Measurements from ENCODE around the gene CST3. TPM values are rescaled to one million over a fixed set of nuclear protein-coding genes. Genes with fewer than 3 reads are reported as not detected.
A peak's percentile ranks its signal among the peaks of the same experiment; 100 is the strongest.

CST3 gene
- total RNA-seq, 2 experiments from 2014 or later, result 21.8 to 24.2 TPM

DNA sequence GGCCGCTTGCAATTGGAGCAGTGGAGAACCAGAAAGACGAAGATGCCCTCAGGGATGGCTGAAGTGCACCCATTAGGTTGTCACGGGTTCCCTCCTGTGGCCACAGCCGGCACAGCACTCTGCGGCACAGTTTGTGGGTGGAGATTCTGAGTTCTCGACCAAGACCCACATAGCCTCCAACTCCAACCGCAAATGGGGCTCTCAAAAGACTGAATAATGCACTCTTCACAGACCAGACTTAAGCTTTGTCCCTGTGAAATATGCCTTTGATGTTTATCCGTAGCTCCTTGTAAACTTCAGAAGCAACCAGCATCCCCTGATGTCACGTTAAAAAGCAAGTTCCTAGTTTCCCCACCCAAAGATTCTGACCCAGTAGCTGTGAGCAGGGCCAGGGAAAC lies 31.1 kb downstream of the CST3 start:
- H3K4me1 ChIP-seq (ENCODE audit: insufficient read depth, low read length), result peaks cover 2% of the 10 kb centered on the region
- ChIA-PET POLR2A (interaction anchor here (0.5 kb wide), 1 partner anchor 12 kb away, joined by 3 read pairs; no protein-coding TSS in a partner anchor), CTCF (no interaction called here)
- no peaks in the 10 kb centered on the region for H3K36me3 ChIP-seq (ENCODE audit: insufficient read depth, low read length)
- H3K27me3 Mint-ChIP-seq, result peaks cover 5% of the 10 kb centered on the region
- no peaks in the 10 kb centered on the region for H3K4me1 Mint-ChIP-seq (ENCODE audit: low read depth)
- no peaks in the 10 kb centered on the region for H3K9me3 Mint-ChIP-seq
- no peak overlapping the region for H3K27ac ChIP-seq (ENCODE audit: low read depth in 1 of 2, low read length in 2 of 2)
- intact Hi-C loops (cut with DNase I, micrococcal nuclease), result loop anchor here (1.0 to 10.0 kb wide), 4 partner anchors 164 to 1272 kb away; partner anchors contain the start of gene NXT1 (in 1 of the 2)
- H3K27ac Mint-ChIP-seq, result no peak overlapping the region
- no peaks in the 10 kb centered on the region for H3K36me3 Mint-ChIP-seq (ENCODE audit: low read depth)
- no peaks in the 10 kb centered on the region for H3K9me3 ChIP-seq (ENCODE audit: control insufficient read depth in 1 of 2, insufficient read depth in 1 of 2, low read length in 2 of 2)
- DNase-seq (peak; percentile 11 to 67 (median 45)), ATAC-seq (ENCODE audit: poor library complexity) (peak; percentile 70)
- H3K27me3 ChIP-seq (ENCODE audit: control insufficient read depth in 1 of 2, insufficient read depth in 2 of 2, low read length in 2 of 2), result no peaks in the 10 kb centered on the region
- TF ChIP-seq, protein P1, sequence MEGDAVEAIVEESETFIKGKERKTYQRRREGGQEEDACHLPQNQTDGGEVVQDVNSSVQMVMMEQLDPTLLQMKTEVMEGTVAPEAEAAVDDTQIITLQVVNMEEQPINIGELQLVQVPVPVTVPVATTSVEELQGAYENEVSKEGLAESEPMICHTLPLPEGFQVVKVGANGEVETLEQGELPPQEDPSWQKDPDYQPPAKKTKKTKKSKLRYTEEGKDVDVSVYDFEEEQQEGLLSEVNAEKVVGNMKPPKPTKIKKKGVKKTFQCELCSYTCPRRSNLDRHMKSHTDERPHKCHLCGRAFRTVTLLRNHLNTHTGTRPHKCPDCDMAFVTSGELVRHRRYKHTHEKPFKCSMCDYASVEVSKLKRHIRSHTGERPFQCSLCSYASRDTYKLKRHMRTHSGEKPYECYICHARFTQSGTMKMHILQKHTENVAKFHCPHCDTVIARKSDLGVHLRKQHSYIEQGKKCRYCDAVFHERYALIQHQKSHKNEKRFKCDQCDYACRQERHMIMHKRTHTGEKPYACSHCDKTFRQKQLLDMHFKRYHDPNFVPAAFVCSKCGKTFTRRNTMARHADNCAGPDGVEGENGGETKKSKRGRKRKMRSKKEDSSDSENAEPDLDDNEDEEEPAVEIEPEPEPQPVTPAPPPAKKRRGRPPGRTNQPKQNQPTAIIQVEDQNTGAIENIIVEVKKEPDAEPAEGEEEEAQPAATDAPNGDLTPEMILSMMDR (IDR thresholded peaks at IDR 0.05), result peak; percentile 72
- H3K4me3 Mint-ChIP-seq, result no peak overlapping the region
- H3K4me3 ChIP-seq (ENCODE audit: low read length), result no peak overlapping the region

DNA sequence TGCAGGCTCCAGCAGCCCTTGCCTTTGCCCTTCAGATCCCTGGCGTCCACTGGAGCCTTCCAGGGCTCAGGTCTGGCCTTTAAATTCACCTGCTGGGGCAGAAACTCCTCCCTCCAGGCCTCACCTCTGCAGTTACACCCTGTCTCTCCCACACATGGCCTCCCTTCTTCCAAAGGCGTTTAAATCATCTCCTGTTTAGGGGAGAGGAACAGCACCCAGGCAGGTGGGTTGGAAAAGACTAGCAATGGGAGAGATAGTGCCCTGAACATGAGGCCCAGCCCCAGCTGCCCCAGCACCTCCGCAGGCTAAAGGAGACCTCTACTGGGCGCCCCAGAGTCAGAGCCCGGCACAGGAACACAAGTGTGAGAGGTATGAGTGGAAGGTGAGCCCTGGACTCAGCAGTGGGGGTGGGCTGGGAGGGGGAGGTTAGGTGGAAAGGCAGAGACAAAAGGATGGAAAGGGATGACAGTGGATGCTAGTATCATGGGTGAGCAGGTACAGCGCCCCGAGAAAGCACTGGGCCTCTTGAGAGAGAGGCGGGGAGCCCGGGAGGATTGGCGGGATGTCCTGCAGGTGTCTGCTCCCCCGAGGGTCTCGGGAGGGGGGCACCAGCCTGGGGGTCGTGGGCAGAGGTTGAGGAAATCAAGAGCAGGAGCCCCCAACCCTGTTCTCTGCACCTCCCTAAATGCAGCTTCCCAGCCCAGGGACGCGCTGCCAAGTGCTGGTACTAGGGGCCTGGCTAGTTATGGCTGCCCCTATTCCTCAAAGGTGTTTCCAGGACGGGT lies 31.7 kb downstream of the CST3 start, which contains the start of gene CST9:
TSS of gene CST9 (minus strand) at position 51 of the 785 bp plus-strand sequence. CDS start 53 bp downstream, outside the sequence.
- ChIA-PET POLR2A (no interaction called here), CTCF (no interaction called here)
- Histone ChIP-seq H3K4me3 (ENCODE audit: low read length) (no peak within 1 kb of the TSS), H3K9me3 (ENCODE audit: control insufficient read depth in 1 of 2, insufficient read depth in 1 of 2, low read length in 2 of 2) (no peaks in the 10 kb centered on the region), H3K4me1 (ENCODE audit: insufficient read depth, low read length) (peaks cover 2% of the 10 kb centered on the region), H3K27me3 (ENCODE audit: control insufficient read depth in 1 of 2, insufficient read depth in 2 of 2, low read length in 2 of 2) (no peaks in the 10 kb centered on the region), H3K27ac (ENCODE audit: low read depth in 1 of 2, low read length in 2 of 2) (no peak within 1 kb of the TSS), H3K36me3 (ENCODE audit: insufficient read depth, low read length) (no peaks in the 10 kb centered on the region)
- Mint-ChIP-seq H3K9me3 (no peaks in the 10 kb centered on the region), H3K36me3 (ENCODE audit: low read depth) (no peaks in the 10 kb centered on the region), H3K27me3 (peaks cover 5% of the 10 kb centered on the region), H3K27ac (no peak within 1 kb of the TSS), H3K4me3 (no peak within 1 kb of the TSS), H3K4me1 (ENCODE audit: low read depth) (no peaks in the 10 kb centered on the region)
- no peak for DNase-seq
- ATAC-seq (ENCODE audit: poor library complexity), result no peak
- TF ChIP-seq, protein P1 (IDR thresholded peaks at IDR 0.05), result no peak
- intact Hi-C loops (cut with DNase I, micrococcal nuclease), result loop anchor here (1.0 to 10.0 kb wide), 5 partner anchors 161 to 1271 kb away; partner anchors contain the start of gene NXT1 (in 1 of the 2)

DNA sequence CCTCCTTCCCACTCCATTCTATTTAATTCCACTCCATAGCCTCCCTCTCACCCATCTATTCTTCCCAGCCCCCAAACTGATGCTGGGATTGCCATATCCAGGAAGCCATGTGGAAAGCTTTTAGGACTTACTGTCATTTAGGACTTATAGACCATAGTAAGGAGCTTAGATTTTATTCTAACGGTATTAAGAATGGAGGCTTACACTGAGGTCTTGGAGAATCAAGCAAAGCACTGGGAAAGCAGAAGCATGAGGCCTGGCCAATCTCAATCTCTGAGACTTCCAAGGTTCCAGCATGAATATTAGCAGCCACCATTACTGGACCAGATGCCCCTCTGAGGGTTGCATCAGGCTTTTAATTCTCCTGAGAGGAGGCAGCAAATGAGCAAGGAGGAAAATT lies 33.4 kb downstream of the CST3 start:
- intact Hi-C loops (cut with DNase I, micrococcal nuclease), result loop anchor here (2.0 to 10.0 kb wide), 2 partner anchors 160 to 1270 kb away; no protein-coding TSS in a partner anchor
- Histone ChIP-seq H3K27ac (ENCODE audit: low read depth in 1 of 2, low read length in 2 of 2) (no peak overlapping the region), H3K9me3 (ENCODE audit: control insufficient read depth in 1 of 2, insufficient read depth in 1 of 2, low read length in 2 of 2) (no peaks in the 10 kb centered on the region), H3K27me3 (ENCODE audit: control insufficient read depth in 1 of 2, insufficient read depth in 2 of 2, low read length in 2 of 2) (no peaks in the 10 kb centered on the region), H3K4me3 (ENCODE audit: low read length) (no peak overlapping the region), H3K4me1 (ENCODE audit: insufficient read depth, low read length) (peaks cover 2% of the 10 kb centered on the region), H3K36me3 (ENCODE audit: insufficient read depth, low read length) (no peaks in the 10 kb centered on the region)
- Mint-ChIP-seq H3K4me3 (no peak overlapping the region), H3K27me3 (peaks cover 5% of the 10 kb centered on the region), H3K4me1 (ENCODE audit: low read depth) (no peaks in the 10 kb centered on the region), H3K27ac (no peak overlapping the region), H3K9me3 (no peaks in the 10 kb centered on the region), H3K36me3 (ENCODE audit: low read depth) (no peaks in the 10 kb centered on the region)
- POLR2A ChIA-PET, result no interaction called here
- ATAC-seq (ENCODE audit: poor library complexity), result no peak
- CTCF ChIA-PET, result no interaction called here
- TF ChIP-seq, protein P1 (IDR thresholded peaks at IDR 0.05), result no peak
- DNase-seq, result no peak
